ENCODE measurements around the gene ITIH5.
"Not testable (repeated sequence)": the region's sequence is repeated elsewhere in the genome, so short reads cannot be mapped to it uniquely, and the experiment has no call there.

ITIH5 gene

DNA sequence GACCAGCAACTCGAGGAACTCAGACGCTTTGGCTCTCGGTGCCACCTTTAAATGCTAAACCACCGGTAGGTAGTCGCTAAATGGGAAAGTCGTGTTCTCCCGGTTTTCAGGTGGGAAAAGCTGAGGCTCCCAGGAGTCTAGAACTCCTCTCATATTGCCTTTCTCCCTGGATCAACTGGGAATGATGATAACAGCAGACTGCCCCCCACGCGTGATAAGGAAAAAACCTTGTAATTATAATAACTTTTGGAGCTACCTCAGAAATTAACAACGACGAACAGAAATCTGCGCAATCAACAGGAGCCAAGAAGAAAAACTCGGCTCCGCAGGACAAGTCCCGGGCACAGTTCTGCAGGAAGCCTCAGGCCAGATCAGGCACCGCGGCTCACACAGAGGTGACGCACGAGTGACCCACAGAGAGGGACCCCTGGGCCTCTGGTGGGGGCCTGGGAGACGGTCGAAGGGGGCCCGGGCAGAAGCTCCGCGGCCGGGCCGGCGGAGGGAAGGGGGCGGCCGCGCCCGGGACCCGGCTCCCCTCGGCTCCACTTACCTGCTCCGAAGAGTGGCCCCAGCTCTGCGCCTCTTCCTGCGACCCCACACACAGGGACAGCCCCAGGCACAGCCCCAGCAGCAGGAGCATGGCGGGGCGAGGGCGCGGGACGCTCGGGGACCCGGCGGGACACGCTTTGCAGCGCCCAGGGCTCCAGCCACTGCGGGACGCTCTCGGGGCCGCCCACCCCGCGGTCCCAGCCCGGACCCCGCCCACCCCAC, at the start of gene ITIH5:
TSS of gene ITIH5 (minus strand) at position 714 of the 771 bp plus-strand sequence. CDS start at position 640, 74 bp downstream.
- no peak for DNase-seq

DNA sequence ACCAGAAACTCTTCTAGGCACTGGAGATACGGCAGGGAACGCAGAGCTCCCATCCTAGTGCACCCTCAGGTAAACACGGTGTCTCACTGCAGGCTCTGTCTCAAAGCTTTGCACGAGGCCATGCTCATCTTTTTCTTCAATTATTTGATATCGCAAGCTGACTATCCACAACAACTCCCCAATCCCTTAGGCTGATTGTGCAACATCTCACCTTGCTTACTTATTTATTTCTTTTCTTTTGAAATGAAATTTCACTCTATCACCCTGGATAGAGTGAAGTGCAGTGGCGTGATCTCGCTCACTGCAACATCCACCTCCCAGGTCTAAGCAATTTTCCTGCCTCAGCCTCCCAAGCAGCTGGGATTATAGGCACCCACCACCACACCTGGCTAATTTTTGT, 48.7 kb upstream of the ITIH5 start:
- no peak for DNase-seq

DNA sequence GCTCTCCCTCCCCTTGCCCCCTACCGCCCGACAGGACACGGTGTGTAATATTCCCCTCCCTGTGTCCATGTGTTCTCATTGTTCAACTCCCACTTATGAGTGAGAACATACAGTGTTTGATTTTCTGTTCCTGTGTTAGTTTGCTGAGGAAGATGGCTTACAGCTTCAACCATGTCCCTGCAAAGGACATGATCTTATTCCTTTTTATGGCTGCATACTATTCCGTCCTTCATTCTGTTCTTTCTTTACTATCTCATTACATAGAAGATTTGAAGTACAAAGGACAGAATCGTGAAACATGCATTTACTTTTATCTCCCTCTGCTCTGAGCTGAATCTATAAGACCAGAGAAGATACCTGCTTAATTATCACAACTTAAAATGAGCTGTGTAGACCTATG, 44.3 kb upstream of the ITIH5 start:
- DNase-seq = not testable (repeated sequence)

DNA sequence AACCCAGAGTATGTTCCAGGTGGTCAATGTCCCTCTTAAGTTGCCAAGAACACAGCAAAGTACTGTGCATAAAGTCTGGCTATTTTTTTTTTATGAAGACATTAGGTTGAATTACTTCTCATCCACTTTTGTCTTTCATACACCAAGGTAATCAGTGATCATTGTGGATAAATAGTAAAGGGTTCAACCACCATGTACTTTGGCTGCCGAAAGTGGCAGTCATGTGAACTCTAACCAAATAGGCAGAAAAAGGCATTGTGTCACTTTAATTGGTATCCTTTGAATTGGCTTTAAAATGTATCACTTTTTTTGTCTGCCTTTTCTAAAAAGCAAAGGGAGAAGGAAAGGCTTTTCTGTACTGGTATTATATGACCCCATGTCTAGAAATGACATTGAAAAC, 43.7 kb upstream of the ITIH5 start:
- DNase-seq = no peak

DNA sequence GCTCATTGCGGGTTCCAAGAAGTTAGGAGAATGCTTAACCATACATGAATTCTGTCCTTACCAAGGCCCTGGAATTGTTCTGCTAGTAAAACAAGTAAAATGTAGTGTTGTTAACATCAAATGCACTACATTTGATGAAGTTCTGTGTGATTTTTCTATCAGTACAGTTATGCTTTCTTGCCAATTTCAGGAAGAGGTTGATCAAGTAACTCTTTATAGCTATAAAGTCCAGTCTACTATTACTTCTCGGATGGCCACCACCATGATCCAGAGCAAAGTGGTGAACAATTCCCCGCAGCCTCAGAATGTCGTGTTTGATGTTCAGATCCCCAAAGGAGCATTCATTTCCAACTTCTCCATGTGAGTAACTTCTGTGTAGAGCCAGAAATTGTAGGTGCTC, 42.1 kb upstream of the ITIH5 start:
- DNase-seq = no peak

GRCh38 chr10:7707858-7708622, 41.3 kb upstream of the ITIH5 start:
- DNase-seq = no peak

DNA sequence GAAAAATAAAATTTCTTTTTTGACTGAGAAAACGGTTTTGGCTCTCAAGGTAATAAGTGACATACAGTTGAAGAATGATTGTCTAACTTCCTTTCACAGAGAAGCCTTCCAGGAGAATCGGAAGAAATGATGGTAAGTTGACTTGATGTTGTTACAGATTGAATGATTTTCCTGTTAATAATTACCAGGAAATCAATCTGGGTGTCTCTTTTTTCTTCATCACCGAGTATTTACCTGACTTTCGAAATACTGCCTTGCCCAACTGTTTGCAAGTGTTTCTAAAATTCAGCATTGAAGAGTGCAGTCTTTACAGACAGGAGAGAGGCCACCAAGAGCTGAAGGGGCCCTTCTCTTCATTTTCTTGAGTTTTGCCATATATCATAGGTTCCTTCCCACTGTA, 40.3 kb upstream of the ITIH5 start:
- no peak for DNase-seq

GRCh38 chr10:7706534-7707073, 39.8 kb upstream of the ITIH5 start:
- DNase-seq = no peak

DNA sequence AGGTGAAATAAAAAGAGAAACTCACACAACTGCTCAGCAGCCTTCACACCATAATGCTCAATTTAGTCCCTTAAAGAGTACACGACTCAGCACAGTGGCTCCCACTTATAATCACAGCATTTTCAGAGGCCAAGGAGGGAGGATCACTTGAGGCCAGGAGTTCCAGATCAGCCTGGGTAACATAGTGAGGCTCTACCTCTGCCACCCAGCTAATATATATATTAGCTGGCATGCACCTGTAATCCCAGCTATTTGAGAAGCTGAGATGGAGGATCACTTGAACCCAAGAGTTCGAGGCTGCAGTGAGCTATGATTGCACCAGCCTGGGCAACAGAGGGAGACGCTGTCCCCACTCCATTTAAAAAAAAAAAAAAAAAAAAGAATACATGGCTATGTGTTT, 38.6 kb upstream of the ITIH5 start:
- no peak for DNase-seq

DNA sequence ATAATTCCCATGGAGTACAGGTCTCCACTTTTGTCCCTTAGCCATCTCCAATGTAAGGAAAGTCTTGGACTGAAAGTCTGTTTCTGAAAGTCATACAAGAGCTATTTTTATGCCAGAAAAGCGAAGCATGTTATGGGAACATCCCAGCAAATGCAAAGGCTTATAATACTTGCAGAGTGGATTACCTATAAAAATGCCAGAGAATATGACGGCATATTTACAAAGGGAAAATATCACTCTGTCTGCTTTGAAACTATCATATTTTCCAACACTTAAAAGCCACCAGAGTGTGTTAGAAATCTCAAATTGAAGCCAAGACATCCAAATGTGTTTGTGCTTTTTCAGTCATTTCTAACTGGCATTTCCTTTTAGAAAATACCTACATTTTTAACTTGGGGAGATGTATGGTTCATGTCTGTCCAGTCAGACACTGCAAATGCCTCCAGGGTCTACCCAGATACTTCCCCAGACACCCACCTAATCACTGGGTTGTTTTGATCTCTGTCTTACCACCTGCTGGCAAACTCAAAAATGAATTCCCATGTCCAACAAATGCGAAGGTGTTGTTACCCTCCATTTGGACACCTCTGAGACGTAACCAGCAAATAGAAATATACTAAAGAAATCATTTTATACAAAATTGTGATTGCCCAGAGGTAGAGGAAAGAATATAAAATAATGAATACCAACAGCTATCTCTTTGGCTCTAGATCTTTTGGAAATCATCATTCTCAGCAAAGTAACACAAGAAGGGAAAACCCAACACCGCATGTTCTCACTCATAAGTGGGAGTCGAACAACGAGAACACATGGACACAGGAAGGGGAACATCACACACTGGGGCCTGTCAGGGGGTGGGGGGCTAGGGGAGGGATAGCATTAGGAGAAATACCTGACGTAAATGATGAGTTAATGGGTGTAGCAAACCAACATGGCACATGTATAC, 37.6 kb upstream of the ITIH5 start:
- DNase-seq = no peak

- no peak for DNase-seq
Observed at GRCh38 chr10:7703140-7703539, 36.4 kb upstream of the ITIH5 start, which contains the start of gene ITIH2. TSS of gene ITIH2 (plus strand) at chr10:7703316. CDS start at chr10:7703435, 119 bp downstream.

DNA sequence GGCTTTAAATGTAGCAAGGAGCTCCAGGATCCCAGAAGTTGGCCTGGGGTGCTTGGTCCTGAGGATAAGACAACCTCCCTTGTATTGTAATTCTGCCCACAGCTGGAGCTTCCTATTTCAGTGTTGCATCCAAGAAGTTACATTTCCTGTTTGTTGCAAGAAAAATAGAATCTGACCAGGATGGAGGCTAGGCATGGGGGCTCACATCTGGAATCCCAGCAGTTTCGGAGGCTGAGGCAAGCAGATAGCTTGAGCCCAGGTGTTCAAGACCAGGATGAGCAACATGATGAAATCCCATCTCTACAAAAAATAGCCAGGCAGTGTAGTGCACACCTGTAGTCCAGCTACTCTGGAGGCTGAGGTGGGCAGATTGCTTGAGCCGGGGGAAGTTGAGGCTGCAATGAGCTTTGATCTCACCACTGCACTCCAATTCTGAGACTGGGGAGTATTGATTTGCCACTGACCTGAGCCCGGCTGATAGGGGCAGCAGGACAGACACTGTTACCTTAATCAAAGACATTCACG, 35.6 kb upstream of the ITIH5 start:
- no peak for DNase-seq

DNA sequence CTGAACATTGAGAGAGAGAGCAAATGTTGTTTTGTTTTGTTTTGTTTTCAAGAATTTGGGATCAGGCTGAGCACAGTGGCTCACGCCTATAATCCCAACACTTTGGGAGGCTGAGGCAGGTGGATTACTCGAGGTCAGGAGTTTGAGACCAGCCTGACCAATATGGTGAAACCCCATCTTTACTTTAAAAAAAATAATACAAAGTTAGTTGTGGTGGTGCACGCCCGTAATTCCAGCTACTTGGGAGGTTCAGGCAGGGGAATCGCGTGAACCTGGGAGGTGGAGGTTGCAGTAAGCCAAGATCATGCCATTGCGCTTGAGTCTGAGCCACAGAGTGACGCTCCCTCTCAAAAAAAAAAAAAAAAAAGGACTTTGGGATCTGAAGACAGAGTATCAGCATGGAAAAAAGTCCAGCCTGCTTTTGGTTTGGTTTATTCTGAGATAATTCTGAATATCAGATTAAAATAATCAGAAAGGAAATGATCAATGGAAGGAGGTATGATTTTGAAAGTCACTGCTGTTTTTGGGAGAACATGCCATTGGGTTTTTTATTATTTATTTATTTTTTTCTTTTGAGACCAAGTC, 34.5 kb upstream of the ITIH5 start:
- DNase-seq = no peak

DNA sequence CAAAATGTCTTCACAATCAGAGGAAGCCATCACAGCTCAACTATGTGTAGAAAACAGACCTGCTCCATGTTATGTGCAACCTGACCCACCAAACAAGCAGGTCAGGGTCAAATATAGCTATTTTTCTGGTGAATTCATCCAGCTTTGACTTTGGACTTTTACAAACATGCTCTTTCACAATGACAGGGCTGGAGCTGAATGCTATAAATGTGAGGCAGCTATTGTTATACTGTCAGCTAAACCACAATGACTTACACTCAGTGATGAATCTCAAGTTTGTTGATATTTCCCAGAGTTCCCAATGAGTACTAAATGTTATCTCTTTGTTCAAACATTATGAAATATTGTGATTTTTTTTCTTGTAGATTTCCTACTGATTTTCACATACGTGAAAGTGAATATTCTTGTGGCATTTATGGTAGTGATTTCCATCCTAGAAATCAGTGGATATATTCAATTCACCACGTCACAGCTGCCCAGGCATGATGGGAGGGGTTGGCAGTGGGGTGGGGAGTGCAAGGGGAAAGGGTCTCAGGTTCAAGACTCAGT, 33.9 kb upstream of the ITIH5 start:
- no peak for DNase-seq

GRCh38 chr10:7697426-7697825, 30.7 kb upstream of the ITIH5 start:
- DNase-seq = no peak

- DNase-seq = no peak
Observed at GRCh38 chr10:7696545-7696944, 29.8 kb upstream of the ITIH5 start.

GRCh38 chr10:7693194-7693593, 26.4 kb upstream of the ITIH5 start:
- DNase-seq = not testable (repeated sequence)

DNA sequence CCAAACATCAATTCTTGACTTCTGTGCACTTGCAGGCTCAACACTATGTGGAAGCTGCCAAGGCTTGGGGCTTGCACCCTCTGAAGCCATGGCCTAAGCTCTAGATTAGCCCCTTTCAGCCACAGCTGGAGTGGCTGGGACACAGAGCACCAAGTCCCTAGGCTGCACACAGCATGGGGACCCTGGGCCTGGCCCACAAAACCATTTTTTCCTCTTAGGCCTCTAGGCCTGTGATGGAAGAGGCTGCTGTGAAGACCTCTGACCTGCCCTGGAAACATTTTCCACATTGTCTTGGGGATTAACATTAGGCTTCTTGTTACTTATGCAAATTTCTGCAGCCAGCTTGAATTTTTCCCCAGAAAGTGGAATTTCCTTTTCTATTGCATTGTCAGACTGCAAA, 25.6 kb upstream of the ITIH5 start:
- not testable (repeated sequence) for DNase-seq

GRCh38 chr10:7690885-7691597, 24.3 kb upstream of the ITIH5 start:
- not testable (repeated sequence) for DNase-seq

- DNase-seq = no peak
Observed at GRCh38 chr10:7689591-7689990, 22.8 kb upstream of the ITIH5 start.

Measured in NCI-H69 (cell line).